KOPT-K1 (cell line): Measurements from ENCODE around the gene HILPDA.
A peak's percentile ranks its signal among the peaks of the same experiment; 100 is the strongest.

Source experiments
- H3K27ac ChIP-seq: fragments of 200-600 bp; sonication (generic); 2 replicates; pipeline ENCODE4 v1.5.1; 2016; ENCODE audit warnings: antibody characterized with exemption, mild to moderate bottlenecking, low read depth, low read length; ENCODE audit not compliant: poor library complexity, severe bottlenecking
- H3K36me3 ChIP-seq: fragments of 200-600 bp; sonication (generic); 2 replicates; pipeline ENCODE4 v1.5.1; 2017; ENCODE audit warnings: antibody characterized with exemption, mild to moderate bottlenecking, low read length, moderate library complexity; ENCODE audit not compliant: insufficient read depth
- H3K9me3 ChIP-seq: fragments of 200-600 bp; sonication (generic); 2 replicates; pipeline ENCODE4 v1.5.1; 2017; ENCODE audit warnings: antibody characterized with exemption, low read length, mild to moderate bottlenecking; ENCODE audit not compliant: insufficient read depth, poor library complexity, severe bottlenecking

The HILPDA gene

GRCh38 chr7:128455543-128456254 is at the start of gene HILPDA:
TSS of gene HILPDA (plus strand) at chr7:128455878. CDS start at chr7:128457269, 1,391 bp downstream.
- Histone ChIP-seq H3K36me3 (peaks cover 23% of the 10 kb centered on the region), H3K9me3 (no peaks in the 10 kb centered on the region), H3K27ac (peak within 1 kb of the TSS; percentile 77)

GRCh38 chr7:128406314-128407232 is 49.1 kb upstream of the HILPDA start:
- no peak overlapping the region for H3K27ac ChIP-seq

GRCh38 chr7:128407233-128407589 is 48.5 kb upstream of the HILPDA start:
- Histone ChIP-seq H3K27ac (no peak overlapping the region), H3K36me3 (no peaks in the 10 kb centered on the region), H3K9me3 (no peaks in the 10 kb centered on the region)

More at GRCh38 chr7:128406314-128407232, 49.1 kb upstream of the HILPDA start:
- Histone ChIP-seq H3K9me3 (no peaks in the 10 kb centered on the region), H3K36me3 (no peaks in the 10 kb centered on the region)

- Histone ChIP-seq H3K9me3 (no peaks in the 10 kb centered on the region), H3K27ac (no peak overlapping the region), H3K36me3 (no peaks in the 10 kb centered on the region)
Observed at GRCh38 chr7:128407751-128408708, 47.6 kb upstream of the HILPDA start.

- Histone ChIP-seq H3K36me3 (no peaks in the 10 kb centered on the region), H3K9me3 (no peaks in the 10 kb centered on the region), H3K27ac (no peak overlapping the region)
Observed at GRCh38 chr7:128408709-128409595, 46.7 kb upstream of the HILPDA start.

GRCh38 chr7:128409596-128410450 is 45.9 kb upstream of the HILPDA start, which contains the start of gene IMPDH1:
TSS of gene IMPDH1 (minus strand) at chr7:128409982. CDS start at chr7:128409901, 81 bp downstream.
- H3K27ac ChIP-seq = no peak within 1 kb of the TSS
- no peaks in the 10 kb centered on the region for H3K36me3 ChIP-seq
- H3K9me3 ChIP-seq = no peaks in the 10 kb centered on the region

- H3K36me3 ChIP-seq = no peaks in the 10 kb centered on the region
- no peaks in the 10 kb centered on the region for H3K9me3 ChIP-seq
- H3K27ac ChIP-seq = no peak overlapping the region
Observed at GRCh38 chr7:128410451-128410753, 45.3 kb upstream of the HILPDA start.

GRCh38 chr7:128415217-128415785 is 40.4 kb upstream of the HILPDA start:
- no peaks in the 10 kb centered on the region for H3K36me3 ChIP-seq
- no peaks in the 10 kb centered on the region for H3K9me3 ChIP-seq

GRCh38 chr7:128417071-128417470 is 38.6 kb upstream of the HILPDA start:
- Histone ChIP-seq H3K36me3 (no peaks in the 10 kb centered on the region), H3K27ac (no peak overlapping the region), H3K9me3 (no peaks in the 10 kb centered on the region)

More at GRCh38 chr7:128415217-128415785, 40.4 kb upstream of the HILPDA start:
- no peak overlapping the region for H3K27ac ChIP-seq

- H3K27ac ChIP-seq = no peak overlapping the region
- H3K9me3 ChIP-seq = no peaks in the 10 kb centered on the region
- no peaks in the 10 kb centered on the region for H3K36me3 ChIP-seq
Observed at GRCh38 chr7:128419257-128419656, 36.4 kb upstream of the HILPDA start.

- H3K27ac ChIP-seq = no peak overlapping the region
- no peaks in the 10 kb centered on the region for H3K9me3 ChIP-seq
- no peaks in the 10 kb centered on the region for H3K36me3 ChIP-seq
Observed at GRCh38 chr7:128420773-128421172, 34.9 kb upstream of the HILPDA start.

- Histone ChIP-seq H3K36me3 (no peaks in the 10 kb centered on the region), H3K9me3 (no peaks in the 10 kb centered on the region), H3K27ac (no peak overlapping the region)
Observed at GRCh38 chr7:128421384-128421783, 34.3 kb upstream of the HILPDA start.

GRCh38 chr7:128422037-128422436 is 33.6 kb upstream of the HILPDA start:
- Histone ChIP-seq H3K27ac (no peak overlapping the region), H3K36me3 (no peaks in the 10 kb centered on the region)

More at GRCh38 chr7:128422037-128422436, 33.6 kb upstream of the HILPDA start:
- no peaks in the 10 kb centered on the region for H3K9me3 ChIP-seq
